Naive thymus-derived CD4-positive, alpha-beta T cell (primary cell): Measurements from ENCODE around the gene PCK2. TPM values are rescaled to one million over a fixed set of nuclear protein-coding genes. Genes with fewer than 3 reads are reported as not detected.

Experiments
- ATAC-seq: fragments of 150-1000 bp; cut with Tn5 transposase; 2 replicates; pipeline ENCODE4 v1.10.0; 2021; ENCODE audit warnings: mild to moderate bottlenecking, moderate library complexity
- CTCF ChIA-PET: fragments of 350-600 bp; sonication (Branson Sonifier 250); formaldehyde crosslinking; loops from one replicate; lab custom pipeline; 2021; ENCODE audit warnings: antibody characterized with exemption; lab: Charles Lee
- POLR2A ChIA-PET: fragments of 350-600 bp; sonication (Branson Sonifier 250); formaldehyde crosslinking; loops from one replicate; lab custom pipeline; 2021; ENCODE audit warnings: antibody characterized with exemption, inconsistent platforms; lab: Charles Lee
- DNase-seq, 9 donors: peaks; one replicate each; pipeline versions ENCODE4 v3.0.0 to v3.0.0-alpha.2; 2020 to 2022; ENCODE audit warnings: mixed read lengths in 1 of 9
- H3K27ac ChIP-seq: one replicate; pipeline ENCODE4 v1.7.0; 2013; ENCODE audit warnings: mild to moderate bottlenecking, low read depth, low read length, moderate library complexity
- H3K27me3 ChIP-seq, 2 donors: one replicate each; pipeline ENCODE4 v1.7.0; 2013; ENCODE audit warnings: low read length in 2 of 2, mild to moderate bottlenecking in 2 of 2, moderate library complexity in 2 of 2; ENCODE audit not compliant: control insufficient read depth in 2 of 2, insufficient read depth in 2 of 2
- H3K36me3 ChIP-seq, 3 experiments: 1 replicate in 2 of 3; 2 replicates in 1 of 3; pipeline ENCODE4 v1.7.0; 2013; ENCODE audit warnings: low read length in 3 of 3, mild to moderate bottlenecking in 3 of 3, moderate library complexity in 1 of 3; ENCODE audit not compliant: insufficient read depth in 3 of 3, control insufficient read depth in 2 of 3
- H3K4me1 ChIP-seq, 2 donors: one replicate each; pipeline ENCODE4 v1.7.0; 2013; ENCODE audit warnings: low read length in 2 of 2, mild to moderate bottlenecking in 2 of 2, moderate library complexity in 1 of 2; ENCODE audit not compliant: control insufficient read depth in 2 of 2, insufficient read depth in 2 of 2
- H3K4me3 ChIP-seq: 2 replicates; pipeline ENCODE4 v1.7.0; 2013; ENCODE audit warnings: mild to moderate bottlenecking, low read length
- H3K9me3 ChIP-seq, 3 experiments: 1 replicate in 2 of 3; 2 replicates in 1 of 3; pipeline ENCODE4 v1.7.0; 2013; ENCODE audit warnings: low read length in 3 of 3; ENCODE audit not compliant: control insufficient read depth in 2 of 3
- H3K27ac Mint-ChIP-seq, 9 donors: one replicate each; pipeline ENCODE4 v1.8.0; 2020 to 2022; ENCODE audit warnings: mixed read lengths in 9 of 9, mild to moderate bottlenecking in 8 of 9, moderate library complexity in 5 of 9, inconsistent platforms in 2 of 9
- H3K27me3 Mint-ChIP-seq, 5 donors: one replicate each; pipeline ENCODE4 v1.8.0; 2021 to 2022; ENCODE audit warnings: mixed read lengths in 5 of 5, mild to moderate bottlenecking in 1 of 5
- H3K36me3 Mint-ChIP-seq, 5 donors: one replicate each; pipeline ENCODE4 v1.8.0; 2020 to 2022; ENCODE audit warnings: mixed read lengths in 5 of 5, mild to moderate bottlenecking in 3 of 5, inconsistent platforms in 1 of 5
- H3K4me1 Mint-ChIP-seq, 7 donors: one replicate each; pipeline ENCODE4 v1.8.0; 2020 to 2022; ENCODE audit warnings: mixed read lengths in 7 of 7, mild to moderate bottlenecking in 3 of 7, inconsistent platforms in 1 of 7
- H3K4me3 Mint-ChIP-seq, 10 donors: one replicate each; pipeline ENCODE4 v1.8.0; 2020 to 2022; ENCODE audit warnings: mild to moderate bottlenecking in 10 of 10, mixed read lengths in 10 of 10, moderate library complexity in 6 of 10, inconsistent platforms in 2 of 10
- H3K9me3 Mint-ChIP-seq, 11 donors: one replicate each; pipeline ENCODE4 v1.8.0; 2020 to 2022; ENCODE audit warnings: mixed read lengths in 11 of 11, mild to moderate bottlenecking in 4 of 11, inconsistent platforms in 1 of 11, moderate library complexity in 1 of 11
- intact Hi-C, 2 donors: fragments of 100-400 bp; cut with micrococcal nuclease; formaldehyde crosslinking; loops; one replicate each; pipeline ENCODE4 v1.15.1; 2023
- polyA plus RNA-seq, 2 donors: library from polyadenylated mRNA; unstranded; fragments of 300-500 nt; fragmentation: Illumina TruSeq; gene quantifications; one replicate each; pipeline ENCODE4 v1.2.3, GENCODE V29; 2021
- total RNA-seq, 6 experiments: library from RNA in 5 of 6; stranded (reverse) in 5 of 6; gene quantifications; 1 replicate in 5 of 6; 2 replicates in 1 of 6; pipeline ENCODE4 v1.2.3 and lab custom pipeline; 2021 to 2026

The PCK2 gene
- total and polyA plus RNA-seq, 7 experiments from 2014 or later, result 7.2 to 56.2 (median 14.4) TPM

GRCh38 chr14:24079491-24080141, 14.5 kb upstream of the PCK2 start:
- POLR2A ChIA-PET, result interaction anchor here (0.9 to 5.1 kb wide), 10 partner anchors 14 to 378 kb away, joined by 3 to 80 read pairs (median 3); partner anchors contain the start of genes DCAF11, EMC9, NRL and PCK2
- intact Hi-C loops, result loop anchor here in 1 of 2 donors (2.0 kb wide), 1 partner anchor 29 kb away; no protein-coding TSS in a partner anchor
- no peaks in the 10 kb centered on the region for H3K36me3 ChIP-seq

GRCh38 chr14:24080142-24080530, 14.0 kb upstream of the PCK2 start:
- H3K27ac Mint-ChIP-seq, result peak overlapping the region in 8 of 9 donors; percentile 29 to 89 (median 82)
- Histone ChIP-seq H3K27ac (no peak overlapping the region), H3K36me3 (no peaks in the 10 kb centered on the region), H3K9me3 (no peaks in the 10 kb centered on the region), H3K4me1 (peaks cover 7 to 14% of the 10 kb centered on the region in 2 donors), H3K27me3 (no peaks in the 10 kb centered on the region), H3K4me3 (no peak overlapping the region)
- ChIA-PET POLR2A (interaction anchor here (1.0 to 5.1 kb wide), 20 partner anchors 10 to 377 kb away, joined by 3 to 80 read pairs (median 4); partner anchors contain the start of genes CARMIL3, DCAF11, DHRS4 and EMC9), CTCF (interaction anchor here (0.7 to 6.2 kb wide), 7 partner anchors 11 to 228 kb away, joined by 3 to 49 read pairs (median 5); partner anchors contain the start of genes CIDEB and PCK2)
- no peak for ATAC-seq
- intact Hi-C loops, result loop anchor here in 1 of 2 donors (2.0 kb wide), 1 partner anchor 29 kb away; no protein-coding TSS in a partner anchor
- no peak for DNase-seq
- H3K36me3 Mint-ChIP-seq, result no peaks in the 10 kb centered on the region
- no peaks in the 10 kb centered on the region for H3K9me3 Mint-ChIP-seq
- peaks cover 16 to 26% (median 18%) of the 10 kb centered on the region in 7 donors for H3K4me1 Mint-ChIP-seq
- H3K27me3 Mint-ChIP-seq, result peaks cover 0 to 20% (median 0%) of the 10 kb centered on the region in 5 donors
- H3K4me3 Mint-ChIP-seq, result peak overlapping the region; percentile 68 to 90 (median 85)

More at GRCh38 chr14:24079491-24080141, 14.5 kb upstream of the PCK2 start:
- Histone ChIP-seq H3K27ac (no peak overlapping the region), H3K9me3 (no peaks in the 10 kb centered on the region), H3K27me3 (no peaks in the 10 kb centered on the region), H3K4me1 (peaks cover 7 to 14% of the 10 kb centered on the region in 2 donors), H3K4me3 (no peak overlapping the region)
- CTCF ChIA-PET, result interaction anchor here (0.6 to 6.2 kb wide), 7 partner anchors 12 to 623 kb away, joined by 3 to 49 read pairs (median 5); partner anchors contain the start of genes CIDEB and PCK2
- ATAC-seq (no peak), DNase-seq (no peak)
- Mint-ChIP-seq H3K27ac (peak overlapping the region in 7 of 9 donors; percentile 19 to 89 (median 56)), H3K4me3 (peak overlapping the region in 5 of 10 donors; percentile 41 to 88 (median 81)), H3K36me3 (no peaks in the 10 kb centered on the region), H3K4me1 (peaks cover 16 to 26% (median 18%) of the 10 kb centered on the region in 7 donors), H3K9me3 (no peaks in the 10 kb centered on the region), H3K27me3 (peaks cover 0 to 20% (median 0%) of the 10 kb centered on the region in 5 donors)

GRCh38 chr14:24080888-24081738, 13.0 kb upstream of the PCK2 start:
- peaks cover 0 to 20% (median 0%) of the 10 kb centered on the region in 5 donors for H3K27me3 Mint-ChIP-seq
- H3K27ac Mint-ChIP-seq, result peak overlapping the region; percentile 32 to 92 (median 85)
- no peaks in the 10 kb centered on the region for H3K36me3 ChIP-seq
- H3K27ac ChIP-seq, result peak overlapping the region; percentile 75
- no peaks in the 10 kb centered on the region for H3K9me3 Mint-ChIP-seq
- peak; percentile 92 for ATAC-seq
- H3K4me1 Mint-ChIP-seq, result peaks cover 16 to 20% (median 18%) of the 10 kb centered on the region in 7 donors
- H3K36me3 Mint-ChIP-seq, result no peaks in the 10 kb centered on the region
- H3K4me1 ChIP-seq, result peaks cover 7 to 14% of the 10 kb centered on the region in 2 donors
- peak overlapping the region; percentile 82 for H3K4me3 ChIP-seq
- ChIA-PET POLR2A (interaction anchor here (0.7 to 5.1 kb wide), 23 partner anchors 9 to 376 kb away, joined by 3 to 80 read pairs (median 4); partner anchors contain the start of genes CARMIL3, CPNE6, DCAF11 and DHRS4), CTCF (interaction anchor here (0.7 to 6.2 kb wide), 9 partner anchors 10 to 492 kb away, joined by 3 to 49 read pairs (median 5); partner anchors contain the start of genes PCK2 and TINF2)
- DNase-seq, result peak; percentile 46 to 75 (median 72)
- intact Hi-C loops, result loop anchor here (1.0 to 2.0 kb wide), 7 partner anchors 9 to 514 kb away; partner anchors contain the start of genes PCK2 (in 2 of the 2), AP1G2 (in 1 of the 2), DCAF11 (in 1 of the 2) and EMC9 (in 1 of the 2)
- H3K4me3 Mint-ChIP-seq, result peak overlapping the region; percentile 80 to 90 (median 86)
- H3K9me3 ChIP-seq, result no peaks in the 10 kb centered on the region
- H3K27me3 ChIP-seq, result no peaks in the 10 kb centered on the region

GRCh38 chr14:24081739-24082211, 12.3 kb upstream of the PCK2 start:
- ATAC-seq, result no peak
- Histone ChIP-seq H3K9me3 (no peaks in the 10 kb centered on the region), H3K27ac (peak overlapping the region; percentile 75), H3K27me3 (no peaks in the 10 kb centered on the region), H3K4me3 (peak overlapping the region; percentile 82), H3K36me3 (no peaks in the 10 kb centered on the region), H3K4me1 (peaks cover 7 to 14% of the 10 kb centered on the region in 2 donors)
- intact Hi-C loops, result loop anchor here (1.0 to 2.0 kb wide), 7 partner anchors 9 to 514 kb away; partner anchors contain the start of genes PCK2 (in 2 of the 2), AP1G2 (in 1 of the 2), DCAF11 (in 1 of the 2) and EMC9 (in 1 of the 2)
- Mint-ChIP-seq H3K4me3 (peak overlapping the region; percentile 80 to 90 (median 86)), H3K36me3 (no peaks in the 10 kb centered on the region), H3K9me3 (no peaks in the 10 kb centered on the region), H3K27me3 (peaks cover 0 to 20% (median 0%) of the 10 kb centered on the region in 5 donors), H3K27ac (peak overlapping the region; percentile 63 to 96 (median 85)), H3K4me1 (peaks cover 16 to 20% (median 18%) of the 10 kb centered on the region in 7 donors)
- DNase-seq, result no peak
- CTCF ChIA-PET, result interaction anchor here (0.7 to 6.2 kb wide), 8 partner anchors 9 to 493 kb away, joined by 3 to 49 read pairs (median 5); partner anchors contain the start of gene TINF2
- POLR2A ChIA-PET, result interaction anchor here (0.9 to 5.1 kb wide), 13 partner anchors 10 to 134 kb away, joined by 3 to 80 read pairs (median 9); partner anchors contain the start of genes CARMIL3, CPNE6, DCAF11 and IRF9

- no peak for DNase-seq
- POLR2A ChIA-PET, result interaction anchor here (1.2 to 5.1 kb wide), 8 partner anchors 8 to 131 kb away, joined by 3 to 80 read pairs (median 14); partner anchors contain the start of genes CARMIL3, CHMP4A, DCAF11 and IRF9
Observed at GRCh38 chr14:24082411-24083080, 11.6 kb upstream of the PCK2 start.

More at GRCh38 chr14:24082411-24083080, 11.6 kb upstream of the PCK2 start:
- Histone ChIP-seq H3K9me3 (no peaks in the 10 kb centered on the region), H3K4me3 (no peak overlapping the region), H3K36me3 (no peaks in the 10 kb centered on the region), H3K4me1 (peaks cover 7 to 14% of the 10 kb centered on the region in 2 donors), H3K27me3 (no peaks in the 10 kb centered on the region), H3K27ac (no peak overlapping the region)
- Mint-ChIP-seq H3K27me3 (peaks cover 0 to 20% (median 0%) of the 10 kb centered on the region in 5 donors), H3K9me3 (no peaks in the 10 kb centered on the region), H3K27ac (peak overlapping the region; percentile 63 to 96 (median 85)), H3K4me1 (peaks cover 16 to 20% (median 17%) of the 10 kb centered on the region in 7 donors), H3K4me3 (peak overlapping the region in 9 of 10 donors; percentile 80 to 90 (median 86)), H3K36me3 (no peaks in the 10 kb centered on the region)
- intact Hi-C loops, result no loop called here
- ATAC-seq, result no peak
- CTCF ChIA-PET, result interaction anchor here (1.2 to 6.2 kb wide), 4 partner anchors 9 to 160 kb away, joined by 3 to 49 read pairs (median 38); partner anchors contain the start of gene TINF2
